GM21360 (cell line): ENCODE measurements around the gene ATXN10.

Experiments used
- ATAC-seq: cut with Tn5 transposase; IDR thresholded peaks from one replicate; pipeline ENCODE4 v1.9.1; 2021; ENCODE audit warnings: mild to moderate bottlenecking, moderate library complexity; ENCODE audit not compliant: unreplicated experiment

ATXN10 gene

GRCh38 chr22:45845076-45845487 lies 173.4 kb downstream of the ATXN10 start:
- no peak for ATAC-seq

GRCh38 chr22:45846952-45847351 lies 175.3 kb downstream of the ATXN10 start:
- ATAC-seq = no peak

- ATAC-seq = no peak
Observed at GRCh38 chr22:45848904-45849303, 177.3 kb downstream of the ATXN10 start.

GRCh38 chr22:45852826-45853225 lies 181.2 kb downstream of the ATXN10 start:
- no peak for ATAC-seq

GRCh38 chr22:45855961-45856360 lies 184.3 kb downstream of the ATXN10 start:
- no peak for ATAC-seq

- no peak for ATAC-seq
Observed at GRCh38 chr22:45857519-45857918, 185.9 kb downstream of the ATXN10 start.

GRCh38 chr22:45859231-45860161 lies 187.9 kb downstream of the ATXN10 start:
- ATAC-seq = no peak

GRCh38 chr22:45860201-45860600 lies 188.6 kb downstream of the ATXN10 start:
- ATAC-seq = no peak

- no peak for ATAC-seq
Observed at GRCh38 chr22:45861259-45861658, 189.6 kb downstream of the ATXN10 start.

GRCh38 chr22:45863981-45864751 lies 192.5 kb downstream of the ATXN10 start:
- ATAC-seq = no peak

GRCh38 chr22:45864959-45865476 lies 193.4 kb downstream of the ATXN10 start:
- no peak for ATAC-seq

GRCh38 chr22:45865561-45866125 lies 194.0 kb downstream of the ATXN10 start:
- ATAC-seq = no peak

- no peak for ATAC-seq
Observed at GRCh38 chr22:45866126-45866645, 194.6 kb downstream of the ATXN10 start.

- no peak for ATAC-seq
Observed at GRCh38 chr22:45866646-45867117, 195.0 kb downstream of the ATXN10 start.

GRCh38 chr22:45867118-45867905 lies 195.7 kb downstream of the ATXN10 start:
- no peak for ATAC-seq

- ATAC-seq = no peak
Observed at GRCh38 chr22:45867906-45868555, 196.4 kb downstream of the ATXN10 start.

- no peak for ATAC-seq
Observed at GRCh38 chr22:45868571-45869339, 197.1 kb downstream of the ATXN10 start.

GRCh38 chr22:45869340-45869847 lies 197.8 kb downstream of the ATXN10 start:
- ATAC-seq = no peak

- no peak for ATAC-seq
Observed at GRCh38 chr22:45870011-45870410, 198.4 kb downstream of the ATXN10 start.
